Nephron progenitor cell (in vitro differentiated cells): ENCODE data around the gene DACT2.
A peak's percentile ranks its signal among the peaks of the same experiment; 100 is the strongest.

Experiments
- DNase-seq: peaks from one replicate; pipeline ENCODE4 v3.0.0; 2021
- H3K27ac Mint-ChIP-seq: 2 replicates; pipeline ENCODE4 v1.8.0; 2021; ENCODE audit warnings: mild to moderate bottlenecking, moderate library complexity, mixed read lengths
- H3K27me3 Mint-ChIP-seq: 2 replicates; pipeline ENCODE4 v1.8.0; 2021; ENCODE audit warnings: mild to moderate bottlenecking, low read depth, mixed read lengths; ENCODE audit not compliant: poor library complexity
- H3K36me3 Mint-ChIP-seq: 2 replicates; pipeline ENCODE4 v1.8.0; 2021; ENCODE audit warnings: low read depth, mixed read lengths
- H3K4me1 Mint-ChIP-seq: 2 replicates; pipeline ENCODE4 v1.8.0; 2021; ENCODE audit warnings: mixed read lengths
- H3K4me3 Mint-ChIP-seq: 2 replicates; pipeline ENCODE4 v1.8.0; 2021; ENCODE audit warnings: mild to moderate bottlenecking, moderate library complexity, mixed read lengths
- H3K9me3 Mint-ChIP-seq: 2 replicates; pipeline ENCODE4 v1.8.0; 2021; ENCODE audit warnings: mild to moderate bottlenecking, moderate library complexity, mixed read lengths
- TF ChIP-seq, protein P1 (sequence below): fragments of 200-600 bp; sonication (generic); IDR thresholded peaks from 2 replicates; pipeline ENCODE4 v1.5.0; 2021; ENCODE audit warnings: antibody characterized with exemption

Gene DACT2

DNA sequence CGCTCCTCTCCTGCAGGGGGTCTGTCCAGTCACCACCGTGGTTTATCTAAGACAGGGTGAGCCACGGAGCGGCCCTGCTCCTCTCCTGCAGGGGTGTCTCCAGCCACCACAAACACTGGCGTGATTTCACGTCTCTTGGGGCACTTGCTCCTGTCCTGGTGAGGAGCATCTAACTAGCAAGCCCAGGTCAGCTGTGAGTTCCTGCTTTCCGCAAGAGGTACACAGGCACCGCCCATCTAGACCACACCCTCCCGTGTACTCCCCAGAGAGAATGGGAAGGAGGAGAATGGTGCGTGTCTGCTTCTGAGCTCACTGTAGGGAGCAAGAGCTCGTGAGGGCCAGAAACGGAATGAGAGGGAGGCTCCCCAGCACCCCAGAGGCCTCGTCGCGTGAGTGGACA, 40.7 kb downstream of the DACT2 start:
- Mint-ChIP-seq H3K27ac (no peak overlapping the region), H3K4me3 (no peak overlapping the region), H3K9me3 (no peaks in the 10 kb centered on the region), H3K36me3 (no peaks in the 10 kb centered on the region), H3K27me3 (peaks cover 14% of the 10 kb centered on the region), H3K4me1 (peaks cover 73% of the 10 kb centered on the region)
- TF ChIP-seq, protein P1, sequence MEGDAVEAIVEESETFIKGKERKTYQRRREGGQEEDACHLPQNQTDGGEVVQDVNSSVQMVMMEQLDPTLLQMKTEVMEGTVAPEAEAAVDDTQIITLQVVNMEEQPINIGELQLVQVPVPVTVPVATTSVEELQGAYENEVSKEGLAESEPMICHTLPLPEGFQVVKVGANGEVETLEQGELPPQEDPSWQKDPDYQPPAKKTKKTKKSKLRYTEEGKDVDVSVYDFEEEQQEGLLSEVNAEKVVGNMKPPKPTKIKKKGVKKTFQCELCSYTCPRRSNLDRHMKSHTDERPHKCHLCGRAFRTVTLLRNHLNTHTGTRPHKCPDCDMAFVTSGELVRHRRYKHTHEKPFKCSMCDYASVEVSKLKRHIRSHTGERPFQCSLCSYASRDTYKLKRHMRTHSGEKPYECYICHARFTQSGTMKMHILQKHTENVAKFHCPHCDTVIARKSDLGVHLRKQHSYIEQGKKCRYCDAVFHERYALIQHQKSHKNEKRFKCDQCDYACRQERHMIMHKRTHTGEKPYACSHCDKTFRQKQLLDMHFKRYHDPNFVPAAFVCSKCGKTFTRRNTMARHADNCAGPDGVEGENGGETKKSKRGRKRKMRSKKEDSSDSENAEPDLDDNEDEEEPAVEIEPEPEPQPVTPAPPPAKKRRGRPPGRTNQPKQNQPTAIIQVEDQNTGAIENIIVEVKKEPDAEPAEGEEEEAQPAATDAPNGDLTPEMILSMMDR, result no peak
- DNase-seq, result no peak

DNA sequence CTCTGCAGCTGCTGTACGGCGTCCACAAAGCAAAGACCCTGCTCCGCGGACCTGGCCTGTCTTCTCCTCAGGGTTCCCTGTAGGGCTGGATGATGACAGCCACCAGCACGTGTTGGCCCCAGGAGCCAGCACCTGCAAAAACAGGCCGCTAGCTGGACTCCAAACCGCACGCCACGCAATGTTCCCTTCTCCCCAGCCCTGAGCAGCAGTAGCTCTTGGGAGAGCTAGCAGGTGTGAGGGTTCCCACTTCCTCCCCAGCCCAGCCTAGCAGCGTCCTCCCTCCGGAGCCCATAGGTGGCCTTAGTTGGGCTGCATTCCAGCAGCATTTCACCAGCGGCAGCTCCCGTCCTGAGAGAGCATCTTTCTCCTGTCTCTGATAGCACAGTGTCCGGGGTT, 42.3 kb downstream of the DACT2 start:
- Mint-ChIP-seq H3K4me3 (no peak overlapping the region), H3K27ac (no peak overlapping the region), H3K27me3 (peaks cover 21% of the 10 kb centered on the region), H3K36me3 (no peaks in the 10 kb centered on the region), H3K4me1 (peaks cover 89% of the 10 kb centered on the region), H3K9me3 (no peaks in the 10 kb centered on the region)
- TF ChIP-seq, protein P1, result no peak
- DNase-seq, result no peak

DNA sequence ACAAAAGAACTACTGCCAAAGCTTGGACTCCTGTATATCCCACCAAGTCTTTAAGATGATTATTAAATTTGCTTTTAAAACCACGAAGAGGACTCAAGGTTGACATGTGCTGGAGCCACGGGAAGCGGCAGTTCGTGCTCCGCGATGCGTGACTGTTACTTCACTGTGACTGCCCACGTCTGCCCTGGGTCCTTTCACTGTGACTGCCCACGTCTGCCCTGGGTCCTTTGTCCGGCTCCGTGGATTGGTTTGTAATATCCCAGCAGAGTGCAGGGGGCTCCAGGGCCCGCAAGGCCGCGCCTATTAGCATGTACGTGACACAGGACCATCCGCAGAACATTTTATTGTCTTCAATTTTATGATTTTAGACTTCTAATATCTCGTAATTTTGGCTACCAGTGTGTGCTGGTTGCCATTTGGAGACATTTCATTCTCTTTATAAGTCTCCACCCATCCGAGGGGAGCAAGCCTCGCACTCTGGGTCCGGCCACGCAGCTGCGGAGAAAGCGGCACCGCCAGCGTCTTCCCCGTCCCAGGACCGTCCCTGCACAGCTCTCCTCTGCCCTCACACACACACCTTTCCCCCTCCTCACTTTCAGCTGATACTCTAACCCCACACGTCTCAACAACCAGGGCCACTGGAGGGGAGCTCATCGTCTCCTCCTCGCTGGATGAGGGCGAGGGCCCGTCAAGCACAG, 42.9 kb downstream of the DACT2 start:
- peak overlapping the region; percentile 74 for H3K27ac Mint-ChIP-seq
- no peaks in the 10 kb centered on the region for H3K9me3 Mint-ChIP-seq
- H3K36me3 Mint-ChIP-seq, result no peaks in the 10 kb centered on the region
- H3K27me3 Mint-ChIP-seq, result peaks cover 25% of the 10 kb centered on the region
- H3K4me1 Mint-ChIP-seq, result peaks cover 89% of the 10 kb centered on the region
- H3K4me3 Mint-ChIP-seq, result no peak overlapping the region
- TF ChIP-seq, protein P1, result no peak
- no peak for DNase-seq

DNA sequence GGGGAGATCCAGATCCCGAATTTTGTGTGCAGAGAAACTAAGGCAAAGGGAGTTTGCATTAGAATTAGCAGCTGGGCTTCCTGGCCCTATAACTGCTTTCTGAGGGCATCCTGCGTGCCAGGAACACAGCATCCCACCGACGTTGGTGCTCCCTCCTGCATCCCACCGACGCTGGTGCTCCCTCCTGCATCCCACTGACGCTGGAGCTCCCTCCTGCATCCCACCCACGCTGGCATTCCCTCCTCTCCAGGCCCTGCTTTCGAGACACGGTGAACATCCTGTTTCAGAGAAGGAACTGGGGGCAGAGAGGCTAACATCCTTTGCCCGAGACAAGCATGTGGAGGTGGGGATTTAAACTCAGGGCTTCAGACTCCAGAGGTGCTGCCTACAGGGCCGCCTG, 44.4 kb downstream of the DACT2 start:
- Mint-ChIP-seq H3K27ac (no peak overlapping the region), H3K27me3 (peaks cover 26% of the 10 kb centered on the region), H3K9me3 (no peaks in the 10 kb centered on the region), H3K4me1 (peaks cover 76% of the 10 kb centered on the region), H3K4me3 (no peak overlapping the region), H3K36me3 (no peaks in the 10 kb centered on the region)
- DNase-seq, result no peak
- TF ChIP-seq, protein P1, result no peak

DNA sequence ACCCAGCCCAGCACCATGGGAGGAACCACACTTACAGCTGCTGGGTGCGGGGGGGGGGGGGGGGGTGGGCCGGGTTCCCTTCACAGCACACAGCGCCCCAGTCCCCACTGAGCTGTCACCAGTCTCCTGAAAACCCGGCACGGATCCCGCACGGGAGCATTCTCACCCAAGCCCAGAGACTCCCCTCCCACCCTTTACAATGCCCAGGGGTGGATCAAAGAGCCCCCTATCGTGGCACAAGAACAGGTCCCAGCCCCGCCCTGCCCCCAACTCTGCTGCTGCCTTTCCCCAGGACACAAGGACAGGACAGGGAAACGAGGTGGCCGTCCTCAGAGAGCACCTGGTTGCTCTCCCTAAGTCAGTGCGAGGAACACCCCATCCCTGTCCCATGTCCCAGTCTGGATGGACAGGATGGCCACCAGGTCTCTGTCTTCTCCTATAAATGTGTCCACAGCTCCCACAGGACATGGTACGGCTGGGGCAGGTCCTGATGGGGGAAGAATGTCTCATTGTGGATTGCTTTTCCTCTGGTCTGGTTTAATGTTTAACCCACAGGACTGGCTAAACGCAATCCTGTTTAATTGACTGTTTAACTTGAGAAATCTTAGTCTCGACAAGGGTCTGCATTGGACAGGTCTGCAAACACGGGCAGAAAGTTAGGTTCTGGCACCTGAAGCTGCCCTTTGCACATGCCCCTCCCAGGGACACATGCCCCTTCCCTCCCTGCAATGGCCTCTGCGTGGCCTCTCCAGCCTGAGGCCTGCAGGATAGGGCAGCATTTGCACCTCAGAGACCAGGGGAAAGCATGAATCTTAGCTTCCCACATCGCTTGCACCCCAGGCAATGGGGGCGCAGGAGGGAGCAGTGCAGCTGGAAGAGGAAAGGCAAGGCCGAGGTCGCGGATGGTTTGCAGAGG, 45.3 kb downstream of the DACT2 start:
- no peak for DNase-seq
- Mint-ChIP-seq H3K9me3 (no peaks in the 10 kb centered on the region), H3K27ac (no peak overlapping the region), H3K4me3 (no peak overlapping the region), H3K36me3 (no peaks in the 10 kb centered on the region), H3K4me1 (peaks cover 72% of the 10 kb centered on the region), H3K27me3 (peaks cover 26% of the 10 kb centered on the region)
- TF ChIP-seq, protein P1, result no peak
